Karpas-422 (cell line): ENCODE measurements around the gene PTDSS2. TPM values are rescaled to one million over a fixed set of nuclear protein-coding genes. Genes with fewer than 3 reads are reported as not detected.

Experiments used
- DNase-seq: peaks from one replicate; pipeline ENCODE4 v3.0.0-alpha.2; 2015
- H2AFZ ChIP-seq: fragments of 200-600 bp; sonication (generic); 2 replicates; pipeline ENCODE4 v1.6.1; 2014; ENCODE audit warnings: antibody characterized with exemption, low read length, mixed read lengths
- H3K27ac ChIP-seq: fragments of 200-600 bp; sonication (generic); 2 replicates; pipeline ENCODE4 v1.5.1; 2014; ENCODE audit warnings: mild to moderate bottlenecking, low read length, moderate library complexity
- H3K27me3 ChIP-seq: fragments of 200-600 bp; sonication (generic); 2 replicates; pipeline ENCODE4 v1.6.1; 2014; ENCODE audit warnings: low read length, mixed read lengths
- H3K36me3 ChIP-seq: fragments of 200-600 bp; sonication (generic); 2 replicates; pipeline ENCODE4 v1.6.1; 2014; ENCODE audit warnings: low read length, mixed read lengths; ENCODE audit not compliant: insufficient read depth
- H3K4me1 ChIP-seq: fragments of 200-600 bp; sonication (generic); 2 replicates; pipeline ENCODE4 v1.6.1; 2014; ENCODE audit warnings: mild to moderate bottlenecking, low read length, mixed read lengths
- H3K4me2 ChIP-seq: fragments of 200-600 bp; sonication (generic); 2 replicates; pipeline ENCODE4 v1.6.1; 2014; ENCODE audit warnings: low read length, low read depth, mild to moderate bottlenecking; ENCODE audit not compliant: poor library complexity, severe bottlenecking
- H3K4me3 ChIP-seq: fragments of 200-600 bp; sonication (generic); 2 replicates; pipeline ENCODE4 v1.5.1; 2014; ENCODE audit warnings: mild to moderate bottlenecking, antibody characterized with exemption, low read length, mixed read lengths
- H3K79me2 ChIP-seq: fragments of 200-600 bp; sonication (generic); 2 replicates; pipeline ENCODE4 v1.6.1; 2014; ENCODE audit warnings: mild to moderate bottlenecking, low read length, mixed read lengths
- H3K9ac ChIP-seq: fragments of 200-600 bp; sonication (generic); 2 replicates; pipeline ENCODE4 v1.6.0; 2014; ENCODE audit warnings: low read length
- H3K9me2 ChIP-seq: fragments of 200-600 bp; sonication (generic), shearing (Covaris generic); replicated peaks from 2 replicates; pipeline ENCODE4 v1.6.0; 2014; ENCODE audit warnings: mild to moderate bottlenecking, low read length, moderate library complexity; ENCODE audit not compliant: insufficient read depth
- H3K9me3 ChIP-seq: fragments of 300-700, 200-600 bp; sonication (generic); 2 replicates; pipeline ENCODE4 v1.6.1; 2014; ENCODE audit warnings: low read length, mixed read lengths
- H4K20me1 ChIP-seq: fragments of 200-600 bp; sonication (generic); 2 replicates; pipeline ENCODE4 v1.6.1; 2014; ENCODE audit warnings: mild to moderate bottlenecking, antibody characterized with exemption, low read length, low read depth; ENCODE audit not compliant: insufficient read depth
- total RNA-seq: library from RNA; depleted of rRNA; stranded (reverse); fragments of >200 nt; shearing (Covaris generic); gene quantifications from 2 replicates; pipeline ENCODE4 v1.2.3, GENCODE V29; 2014; ENCODE audit warnings: low replicate concordance

The PTDSS2 gene
- total RNA-seq, 1 experiment from 2014 or later, result 13.5 TPM

- no peaks in the 10 kb centered on the region for H3K27me3 ChIP-seq
Measured at GRCh38 chr11:472816-473215, 22.7 kb downstream of the PTDSS2 start.

DNA sequence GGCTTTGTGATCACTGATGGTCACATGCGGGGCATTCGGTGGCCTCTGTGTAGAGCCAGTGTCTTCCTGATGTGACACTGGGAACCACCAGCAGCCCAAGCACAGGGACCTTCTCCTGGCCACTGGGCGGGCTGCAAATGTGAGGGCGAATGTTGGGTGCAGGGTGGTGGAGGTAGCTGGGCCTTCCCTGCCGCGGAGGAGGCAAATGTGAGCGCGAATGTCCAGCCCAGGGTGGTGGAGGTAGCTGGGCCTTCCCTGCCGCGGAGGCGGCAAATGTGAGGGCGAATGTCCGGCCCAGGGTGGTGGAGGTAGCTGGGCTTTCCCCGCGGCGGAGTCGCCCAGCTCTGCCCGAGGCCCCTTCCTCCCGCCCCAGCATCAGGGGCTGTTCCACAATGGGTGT is 23.3 kb downstream of the PTDSS2 start:
- Histone ChIP-seq H3K27ac (no peak overlapping the region), H3K27me3 (no peaks in the 10 kb centered on the region), H2AFZ (no peak overlapping the region), H3K36me3 (no peaks in the 10 kb centered on the region), H3K9me2 (no peaks in the 10 kb centered on the region), H3K4me3 (no peak overlapping the region), H4K20me1 (no peaks in the 10 kb centered on the region), H3K9ac (no peak overlapping the region), H3K79me2 (no peaks in the 10 kb centered on the region), H3K4me1 (no peaks in the 10 kb centered on the region), H3K9me3 (no peaks in the 10 kb centered on the region), H3K4me2 (no peak overlapping the region)
- no peak for DNase-seq

More at GRCh38 chr11:472816-473215, 22.7 kb downstream of the PTDSS2 start:
- Histone ChIP-seq H3K4me3 (no peak overlapping the region), H2AFZ (no peak overlapping the region), H3K79me2 (no peaks in the 10 kb centered on the region), H3K4me2 (no peak overlapping the region), H3K9me2 (no peaks in the 10 kb centered on the region), H3K9me3 (no peaks in the 10 kb centered on the region), H3K9ac (no peak overlapping the region), H4K20me1 (no peaks in the 10 kb centered on the region), H3K4me1 (no peaks in the 10 kb centered on the region), H3K27ac (no peak overlapping the region), H3K36me3 (no peaks in the 10 kb centered on the region)
- no peak for DNase-seq

DNA sequence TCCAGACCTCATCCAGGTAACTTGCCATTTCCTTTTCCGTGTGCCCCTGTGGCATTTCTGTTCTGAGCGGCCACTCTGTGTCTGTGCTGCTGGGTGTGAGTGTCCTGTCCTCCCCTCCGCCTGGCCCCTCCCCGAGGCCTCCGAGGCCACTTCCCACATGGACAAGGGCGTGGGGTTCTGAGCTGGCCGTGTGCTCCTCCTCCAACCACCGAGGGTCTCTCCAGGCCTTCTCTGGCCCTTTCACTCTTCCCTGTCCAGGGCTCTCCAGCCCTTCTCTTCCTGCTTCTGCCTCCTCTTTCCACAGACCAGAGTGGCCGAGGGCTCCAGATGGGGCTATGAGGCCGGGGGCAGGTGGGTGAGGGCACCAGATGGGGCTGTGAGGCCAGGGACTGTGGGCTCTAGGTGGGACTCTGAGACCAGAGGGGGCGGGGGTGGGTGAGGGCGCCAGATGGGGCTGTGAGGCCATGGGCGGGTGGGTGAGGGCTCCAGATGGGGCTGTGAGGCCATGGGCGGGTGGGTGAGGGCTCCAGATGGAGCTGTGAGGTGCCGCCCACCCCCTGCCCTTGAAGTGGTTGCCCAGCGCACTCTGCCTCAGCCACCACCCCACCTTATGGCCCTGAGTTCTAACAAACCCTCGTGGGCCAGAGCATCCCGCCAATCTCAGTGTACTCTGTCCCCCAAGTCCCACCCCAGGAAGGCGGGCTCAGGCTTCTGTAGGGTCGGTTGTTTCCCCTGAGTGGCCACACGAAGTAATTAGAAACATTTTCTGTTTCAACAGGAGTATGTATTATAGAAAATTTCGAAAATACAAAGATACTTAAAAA is 24.1 kb downstream of the PTDSS2 start:
- H3K9me2 ChIP-seq, result no peaks in the 10 kb centered on the region
- no peak for DNase-seq
- no peak overlapping the region for H3K4me2 ChIP-seq
- no peak overlapping the region for H3K27ac ChIP-seq
- H3K36me3 ChIP-seq, result no peaks in the 10 kb centered on the region
- H3K4me3 ChIP-seq, result no peak overlapping the region
- no peak overlapping the region for H2AFZ ChIP-seq
- no peak overlapping the region for H3K9ac ChIP-seq
- H4K20me1 ChIP-seq, result no peaks in the 10 kb centered on the region
- no peaks in the 10 kb centered on the region for H3K79me2 ChIP-seq
- no peaks in the 10 kb centered on the region for H3K27me3 ChIP-seq
- no peaks in the 10 kb centered on the region for H3K9me3 ChIP-seq
- no peaks in the 10 kb centered on the region for H3K4me1 ChIP-seq

GRCh38 chr11:474914-475506 is 24.9 kb downstream of the PTDSS2 start:
- no peaks in the 10 kb centered on the region for H3K4me1 ChIP-seq
- no peak overlapping the region for H3K27ac ChIP-seq
- H3K79me2 ChIP-seq, result no peaks in the 10 kb centered on the region
- no peak overlapping the region for H3K9ac ChIP-seq
- H3K9me2 ChIP-seq, result no peaks in the 10 kb centered on the region
- H4K20me1 ChIP-seq, result no peaks in the 10 kb centered on the region
- DNase-seq, result no peak
- no peak overlapping the region for H3K4me3 ChIP-seq
- no peak overlapping the region for H3K4me2 ChIP-seq
- no peak overlapping the region for H2AFZ ChIP-seq
- no peaks in the 10 kb centered on the region for H3K9me3 ChIP-seq
- no peaks in the 10 kb centered on the region for H3K27me3 ChIP-seq
- H3K36me3 ChIP-seq, result no peaks in the 10 kb centered on the region

- Histone ChIP-seq H3K27ac (no peak overlapping the region), H3K79me2 (no peaks in the 10 kb centered on the region), H3K9me2 (no peaks in the 10 kb centered on the region), H3K9ac (no peak overlapping the region), H3K4me1 (no peaks in the 10 kb centered on the region), H3K4me3 (no peak overlapping the region), H3K27me3 (no peaks in the 10 kb centered on the region), H3K36me3 (no peaks in the 10 kb centered on the region), H3K4me2 (no peak overlapping the region), H3K9me3 (no peaks in the 10 kb centered on the region), H2AFZ (no peak overlapping the region), H4K20me1 (no peaks in the 10 kb centered on the region)
- no peak for DNase-seq
Measured at GRCh38 chr11:475941-476340, 25.9 kb downstream of the PTDSS2 start.

- no peak overlapping the region for H3K4me2 ChIP-seq
Measured at GRCh38 chr11:476416-476815, 26.3 kb downstream of the PTDSS2 start.

DNA sequence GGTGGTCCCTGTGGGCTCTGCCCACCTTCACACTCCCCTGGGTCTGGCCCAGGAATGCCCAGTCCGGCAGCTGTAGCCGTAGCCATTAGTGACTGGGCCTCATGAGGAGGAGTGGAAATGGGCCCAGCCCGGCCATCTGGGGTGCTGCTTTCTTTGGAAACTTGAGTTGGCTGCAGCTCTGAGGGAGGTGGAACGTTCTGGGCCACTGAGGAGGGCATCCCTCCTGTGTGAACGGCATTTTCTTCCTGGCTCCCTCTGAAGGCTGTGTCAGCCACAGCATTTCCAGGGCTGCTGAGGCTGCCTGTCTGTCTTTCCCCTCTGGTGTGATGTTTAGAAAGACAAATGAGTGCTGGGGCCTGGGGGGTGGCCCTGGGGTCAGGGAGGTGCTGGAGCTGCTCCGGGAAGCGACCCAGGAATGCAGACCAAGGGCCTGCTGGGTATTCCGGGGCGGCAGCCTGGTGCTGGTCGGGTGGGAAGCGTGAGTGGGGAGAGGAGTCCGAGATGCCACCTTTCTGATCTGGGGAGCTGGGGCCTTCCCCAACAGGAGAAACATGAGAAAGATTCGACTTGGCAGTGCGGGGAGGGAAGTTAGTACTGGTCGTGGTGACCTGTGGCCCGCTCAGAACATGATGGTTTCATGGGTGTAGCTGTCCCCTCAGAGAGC is 27.1 kb downstream of the PTDSS2 start:
- Histone ChIP-seq H2AFZ (no peak overlapping the region), H3K4me1 (no peaks in the 10 kb centered on the region), H4K20me1 (no peaks in the 10 kb centered on the region), H3K4me3 (no peak overlapping the region), H3K27ac (no peak overlapping the region), H3K79me2 (no peaks in the 10 kb centered on the region), H3K4me2 (no peak overlapping the region), H3K9me3 (no peaks in the 10 kb centered on the region), H3K36me3 (no peaks in the 10 kb centered on the region), H3K9ac (no peak overlapping the region), H3K9me2 (no peaks in the 10 kb centered on the region), H3K27me3 (no peaks in the 10 kb centered on the region)
- DNase-seq, result no peak

More at GRCh38 chr11:476416-476815, 26.3 kb downstream of the PTDSS2 start:
- H3K9me2 ChIP-seq, result no peaks in the 10 kb centered on the region
- H4K20me1 ChIP-seq, result no peaks in the 10 kb centered on the region
- H3K4me3 ChIP-seq, result no peak overlapping the region
- H3K36me3 ChIP-seq, result no peaks in the 10 kb centered on the region
- no peak overlapping the region for H3K27ac ChIP-seq
- H3K27me3 ChIP-seq, result no peaks in the 10 kb centered on the region
- H3K79me2 ChIP-seq, result no peaks in the 10 kb centered on the region
- no peak overlapping the region for H3K9ac ChIP-seq
- no peak for DNase-seq
- no peaks in the 10 kb centered on the region for H3K9me3 ChIP-seq
- no peak overlapping the region for H2AFZ ChIP-seq
- H3K4me1 ChIP-seq, result no peaks in the 10 kb centered on the region

DNA sequence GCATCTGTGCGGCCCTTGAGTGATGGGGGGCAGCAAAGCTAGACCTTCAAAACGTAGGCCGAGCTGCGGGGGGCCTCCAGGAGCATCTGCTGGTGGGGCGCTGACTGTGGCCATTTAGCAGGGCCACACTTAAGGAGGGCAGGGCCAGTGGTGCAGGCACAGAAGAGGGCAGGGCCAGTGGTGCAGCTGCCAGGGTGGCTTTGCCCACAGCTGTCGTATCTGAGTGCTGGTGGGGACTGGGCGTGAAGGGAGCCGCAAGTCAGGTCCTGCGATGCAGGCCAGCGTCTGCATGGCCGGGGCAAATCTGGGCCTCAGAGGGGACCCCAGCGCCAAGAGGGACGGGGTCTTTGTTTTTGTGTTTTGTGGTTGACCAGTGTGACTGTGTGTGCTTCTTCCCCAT is 29.2 kb downstream of the PTDSS2 start:
- DNase-seq, result no peak
- Histone ChIP-seq H2AFZ (no peak overlapping the region), H3K4me2 (no peak overlapping the region), H3K4me1 (no peaks in the 10 kb centered on the region), H3K9me3 (no peaks in the 10 kb centered on the region), H3K27ac (no peak overlapping the region), H4K20me1 (no peaks in the 10 kb centered on the region), H3K79me2 (no peaks in the 10 kb centered on the region), H3K27me3 (no peaks in the 10 kb centered on the region), H3K9me2 (no peaks in the 10 kb centered on the region), H3K4me3 (no peak overlapping the region), H3K36me3 (no peaks in the 10 kb centered on the region), H3K9ac (no peak overlapping the region)
